ENCODE results near the gene FOXO1.

Gene FOXO1

DNA sequence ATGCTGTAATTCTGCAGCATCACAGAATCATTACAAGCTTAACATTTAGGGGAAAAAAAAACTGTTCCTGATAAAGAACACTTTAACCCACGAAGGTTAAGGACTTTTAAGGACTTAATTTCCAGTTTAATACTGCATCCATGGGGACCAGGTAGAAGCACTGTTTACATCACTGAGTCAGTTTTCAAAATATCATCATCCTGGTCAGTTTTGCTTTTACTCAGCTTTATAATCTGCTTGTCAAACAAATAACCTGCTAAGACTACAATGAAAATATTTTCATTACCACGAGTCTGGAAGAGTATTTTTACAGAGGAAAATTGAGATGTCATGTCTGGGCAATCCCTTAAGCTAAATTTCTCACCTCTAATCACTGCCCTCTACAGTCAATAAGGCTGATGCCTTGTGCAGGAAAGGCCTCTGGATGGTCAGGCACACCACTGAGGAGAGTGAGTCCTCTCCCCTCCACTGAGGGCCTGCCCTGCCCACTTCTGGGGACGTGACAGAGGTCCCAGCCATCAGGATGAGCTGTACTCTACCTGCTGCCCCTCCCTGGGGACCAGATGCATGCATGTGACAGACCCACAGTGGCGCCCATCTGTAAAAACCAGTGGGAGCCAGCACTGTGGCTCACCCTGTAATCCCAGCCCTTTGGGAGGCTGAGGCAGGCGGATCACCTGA, 31.0 kb downstream of the FOXO1 start:
- DNase-seq (ENCODE audit: low spot score): no peak

DNA sequence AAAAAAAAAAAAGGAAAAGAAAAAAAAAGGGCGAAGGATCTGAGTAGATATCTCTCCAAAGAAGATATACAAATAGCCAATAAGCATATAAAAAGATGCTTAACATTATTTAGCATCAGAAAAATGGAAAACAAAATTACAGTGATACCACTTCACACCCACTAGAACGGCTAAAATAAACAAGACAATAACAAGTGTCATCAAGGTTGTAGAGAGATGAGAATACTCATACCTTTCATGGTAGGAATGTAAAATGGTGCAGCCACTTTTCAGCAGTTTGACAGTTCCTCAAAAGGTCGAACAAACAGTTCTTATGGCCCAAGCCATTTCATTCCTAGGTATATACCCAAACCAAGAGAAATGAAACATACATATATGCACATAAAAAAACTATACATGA, 33.5 kb downstream of the FOXO1 start:
- no peak for DNase-seq (ENCODE audit: low spot score)

DNA sequence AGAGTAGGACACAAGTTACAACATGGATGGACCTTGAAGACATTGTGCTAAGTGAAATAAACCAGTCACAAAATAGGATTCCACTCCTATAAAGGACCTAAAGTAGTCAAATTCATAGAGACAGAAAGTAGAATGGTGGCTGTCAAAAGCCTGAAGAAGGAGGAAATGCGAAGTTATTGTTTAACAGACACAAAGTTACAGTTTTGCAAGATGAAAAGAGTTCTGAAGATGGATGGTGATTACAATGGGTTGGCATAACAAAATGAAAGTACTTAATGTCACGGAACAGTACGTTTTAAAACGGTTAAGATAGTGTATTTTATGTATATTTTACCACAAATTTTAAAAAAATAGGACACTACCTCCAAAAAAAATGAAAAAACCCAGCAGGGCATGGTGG, 34.8 kb downstream of the FOXO1 start:
- no peak for DNase-seq (ENCODE audit: low spot score)

DNA sequence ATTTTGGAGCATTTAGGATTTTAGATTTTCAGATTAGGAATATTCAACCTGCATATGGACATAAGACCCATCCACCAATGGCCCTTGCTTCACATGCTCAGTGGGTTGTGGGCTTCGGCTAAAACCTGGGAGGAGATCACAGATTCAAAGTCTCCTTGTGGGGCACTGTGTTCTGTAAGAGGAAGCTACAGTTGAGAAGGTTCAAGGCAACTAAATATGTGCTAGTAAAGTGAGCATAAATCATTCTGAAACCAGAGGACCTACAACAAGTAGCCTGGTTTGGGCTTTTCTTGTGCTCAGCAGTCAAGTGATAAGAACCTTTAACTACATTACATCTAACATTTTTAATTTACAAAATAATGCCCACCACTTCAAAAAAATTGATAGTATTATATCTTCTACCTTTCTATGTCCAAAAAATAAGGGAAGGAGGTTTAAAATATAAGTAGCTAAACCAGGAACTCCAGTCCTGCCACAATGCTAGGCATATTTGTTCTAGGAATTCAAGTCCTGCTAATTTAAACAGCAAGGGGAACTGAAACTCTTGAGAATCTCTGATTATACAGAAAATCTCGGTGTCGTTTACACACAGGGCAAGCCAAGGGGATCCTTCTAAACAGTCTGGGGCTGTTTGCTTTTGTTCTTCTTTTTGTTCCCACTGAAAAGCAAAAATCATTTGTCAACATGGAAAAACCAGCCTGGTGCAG, 36.6 kb downstream of the FOXO1 start:
- peak; percentile 28 for DNase-seq (ENCODE audit: low spot score)

DNA sequence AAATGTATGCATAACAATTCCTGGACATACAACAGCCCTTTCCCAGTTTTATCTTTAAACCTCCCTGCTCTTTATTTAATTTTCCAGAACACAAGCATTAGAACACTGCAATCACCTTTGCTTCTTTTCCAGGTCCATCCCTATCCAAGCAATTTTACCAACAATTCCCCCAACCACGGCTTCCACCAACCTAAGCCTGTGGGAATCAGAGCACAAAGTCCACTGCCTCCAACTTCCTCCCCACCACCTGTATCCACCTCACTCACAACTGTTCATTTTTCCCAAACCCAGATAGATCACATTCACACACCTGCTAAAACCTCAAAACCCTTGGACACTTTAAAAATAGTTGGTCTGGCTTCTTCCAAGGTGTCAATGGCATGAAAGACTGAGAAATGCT, 39.5 kb downstream of the FOXO1 start:
- DNase-seq (ENCODE audit: low spot score): no peak

DNA sequence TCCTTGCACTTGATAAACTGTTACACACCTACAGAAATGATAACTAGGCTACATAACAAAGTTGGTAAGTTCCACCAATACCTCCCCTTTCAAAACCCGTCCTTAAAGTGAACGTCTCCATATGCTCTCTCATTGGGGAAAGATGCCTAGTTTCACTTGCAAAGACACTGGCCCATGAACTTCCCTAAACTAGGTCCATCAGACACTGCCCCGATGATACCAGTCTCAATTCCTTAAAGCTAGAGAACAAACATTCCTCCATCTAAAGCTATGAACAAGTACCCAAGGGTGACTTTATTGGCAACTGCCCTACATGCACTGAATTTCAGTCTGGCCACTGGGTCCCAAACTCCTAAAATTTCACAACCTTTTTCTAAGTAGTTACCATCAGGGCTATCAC, 39.9 kb downstream of the FOXO1 start:
- peak; percentile 65 for DNase-seq (ENCODE audit: low spot score)

DNA sequence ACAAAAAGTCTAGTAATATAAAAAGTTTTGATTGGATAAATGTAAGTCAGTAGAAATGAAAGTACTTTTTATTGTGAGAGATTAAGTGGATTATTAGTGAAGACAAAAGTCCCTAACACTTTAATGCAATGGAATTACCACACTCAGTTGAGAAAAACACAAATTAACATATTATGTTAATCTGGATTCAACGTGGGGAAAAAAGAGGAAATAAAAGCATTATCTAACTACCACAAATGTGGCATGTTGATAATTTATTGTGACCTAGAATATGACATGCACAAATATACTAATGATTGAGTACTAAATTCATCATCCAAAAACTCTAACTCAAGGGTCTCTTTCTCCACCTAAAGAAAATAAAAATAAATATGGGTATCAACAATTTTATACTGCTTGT, 41.5 kb downstream of the FOXO1 start:
- DNase-seq (ENCODE audit: low spot score): no peak

DNA sequence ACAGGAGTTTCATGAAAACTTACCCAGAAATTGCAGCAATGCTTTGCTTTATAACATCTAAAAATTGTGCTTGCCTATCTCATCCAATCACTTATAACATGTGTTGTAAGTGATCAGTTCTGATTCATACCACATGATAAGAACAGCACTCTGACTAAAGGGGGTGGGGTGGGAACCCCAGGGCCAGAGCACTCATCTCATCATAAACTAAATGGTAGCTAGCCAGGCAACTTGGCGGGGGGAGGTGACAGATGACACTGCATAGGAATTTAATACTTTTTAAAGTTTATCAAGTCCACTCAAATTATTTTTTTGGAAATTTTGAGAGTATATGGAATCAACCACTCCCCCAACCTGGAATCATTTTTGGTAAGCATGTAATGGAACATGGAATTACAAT, 42.1 kb downstream of the FOXO1 start:
- no peak for DNase-seq (ENCODE audit: low spot score)

DNA sequence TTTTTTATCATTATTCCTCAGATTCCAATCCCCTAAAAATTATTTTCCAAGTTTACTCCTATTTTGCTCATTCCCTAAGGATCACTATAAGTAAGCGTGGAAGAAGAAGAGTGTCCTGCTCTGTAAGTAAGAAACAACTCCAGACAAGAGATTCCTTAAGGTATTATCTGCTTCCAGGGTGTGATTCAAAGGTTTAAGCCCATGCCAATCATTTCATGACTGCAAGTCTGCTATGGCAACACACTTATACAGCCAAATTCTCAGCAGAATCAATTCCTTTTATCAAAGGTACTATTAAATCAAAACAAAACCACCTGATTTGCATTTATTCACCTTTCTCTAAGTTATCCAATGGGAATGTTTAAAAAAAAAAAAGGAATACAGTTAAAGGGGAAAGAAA, 43.7 kb downstream of the FOXO1 start:
- DNase-seq (ENCODE audit: low spot score): no peak

DNA sequence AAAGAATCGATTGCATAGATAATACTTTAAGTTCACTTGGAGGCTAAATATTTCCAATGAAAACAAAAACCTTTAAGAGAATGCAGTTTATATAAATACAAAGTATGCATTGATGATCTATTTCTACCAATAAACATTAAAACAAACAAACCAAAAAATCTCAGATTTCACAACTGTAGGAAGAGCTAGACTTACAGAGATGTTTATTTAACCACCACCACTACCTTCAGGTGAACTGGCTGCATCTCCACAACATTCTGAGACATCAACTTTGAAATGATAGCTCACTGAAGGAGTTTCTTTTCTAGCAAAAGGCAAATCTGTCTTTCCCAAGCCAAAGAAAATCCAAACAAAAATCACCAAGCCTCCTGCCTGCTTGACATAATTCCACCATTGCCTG, 44.2 kb downstream of the FOXO1 start:
- no peak for DNase-seq (ENCODE audit: low spot score)

DNA sequence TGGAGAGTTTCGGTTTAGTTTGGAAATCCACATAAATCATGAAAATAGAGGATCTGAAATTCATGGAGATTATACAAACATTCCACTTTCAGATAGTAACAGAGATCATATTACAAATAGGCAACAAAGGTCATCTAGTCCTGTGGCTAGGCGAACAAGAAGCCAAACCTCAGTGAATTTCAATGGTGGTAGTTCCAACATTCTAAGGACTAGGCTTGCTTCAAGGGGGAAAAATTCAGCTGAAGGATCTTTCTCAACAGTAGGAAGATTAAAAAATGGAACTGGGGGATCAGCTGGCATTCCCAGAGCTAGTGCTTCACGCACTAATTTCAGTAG, 47.0 kb downstream of the FOXO1 start:
- no peak for DNase-seq (ENCODE audit: low spot score)

DNA sequence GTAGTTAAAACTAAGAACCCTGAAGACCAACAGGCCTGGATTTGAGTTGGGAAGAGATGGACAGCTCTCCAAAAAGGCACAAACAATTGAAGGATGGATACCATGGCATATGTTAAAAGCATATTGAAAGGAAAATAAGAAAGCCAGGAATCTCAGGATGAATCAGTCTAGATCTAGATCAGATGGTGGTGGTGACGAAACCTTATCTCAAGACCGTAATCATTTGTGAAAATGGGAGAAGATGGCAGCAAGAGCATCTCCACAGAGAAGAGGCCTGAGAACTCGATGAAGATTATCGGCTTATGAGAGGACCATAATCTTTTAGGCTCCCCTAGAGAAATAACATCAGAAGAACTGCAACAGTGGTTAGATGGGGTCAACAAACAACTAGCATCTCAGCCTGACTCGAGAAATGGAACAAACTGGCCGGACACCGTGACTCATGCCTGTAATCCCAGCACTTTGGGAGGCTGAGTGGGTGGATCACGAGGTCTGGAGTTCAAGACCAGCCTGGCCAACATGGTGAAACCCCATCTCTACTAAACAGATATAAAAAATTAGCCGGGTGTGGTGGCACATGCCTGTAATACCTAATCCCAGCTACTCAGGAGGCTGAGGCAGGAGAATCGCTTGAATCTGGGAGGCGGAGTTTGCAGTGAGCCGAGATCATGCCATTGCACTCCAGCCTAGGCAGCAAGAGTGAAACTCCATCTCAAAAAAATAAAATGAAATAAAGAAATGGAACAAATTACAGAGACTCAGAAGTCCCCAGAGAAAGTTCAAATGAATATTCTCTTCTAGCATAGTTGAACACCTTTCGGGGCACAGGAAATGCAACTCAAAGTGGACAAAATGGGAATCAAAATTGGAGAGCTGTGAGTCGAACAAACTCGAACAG, 47.6 kb downstream of the FOXO1 start:
- DNase-seq (ENCODE audit: low spot score): no peak

DNA sequence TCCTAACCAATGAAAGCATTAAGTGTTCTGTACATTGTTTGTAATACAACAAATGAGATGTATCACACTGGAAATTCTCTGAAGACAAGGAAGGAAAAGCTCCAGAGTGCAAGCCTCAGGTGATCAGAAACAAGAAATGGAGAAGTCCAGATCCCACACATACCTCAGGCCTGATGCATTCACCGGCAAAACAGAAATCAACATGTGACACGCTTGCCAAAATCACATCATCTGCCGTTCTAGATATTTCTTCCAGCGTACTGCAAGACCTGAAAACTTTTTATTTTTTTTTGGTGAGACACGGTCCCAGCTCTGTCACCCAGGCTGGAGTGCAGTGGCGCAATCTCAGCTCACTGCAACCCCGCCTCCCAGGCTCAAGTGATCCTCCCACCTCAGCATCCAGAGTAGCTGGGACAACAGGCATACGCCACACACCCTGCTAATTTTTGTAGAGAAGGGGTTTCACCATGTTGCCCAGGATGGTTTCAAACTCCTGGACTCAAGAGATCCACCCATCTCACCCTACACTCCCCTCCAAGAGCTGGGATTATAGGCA, 48.6 kb downstream of the FOXO1 start:
- no peak for DNase-seq (ENCODE audit: low spot score)

DNA sequence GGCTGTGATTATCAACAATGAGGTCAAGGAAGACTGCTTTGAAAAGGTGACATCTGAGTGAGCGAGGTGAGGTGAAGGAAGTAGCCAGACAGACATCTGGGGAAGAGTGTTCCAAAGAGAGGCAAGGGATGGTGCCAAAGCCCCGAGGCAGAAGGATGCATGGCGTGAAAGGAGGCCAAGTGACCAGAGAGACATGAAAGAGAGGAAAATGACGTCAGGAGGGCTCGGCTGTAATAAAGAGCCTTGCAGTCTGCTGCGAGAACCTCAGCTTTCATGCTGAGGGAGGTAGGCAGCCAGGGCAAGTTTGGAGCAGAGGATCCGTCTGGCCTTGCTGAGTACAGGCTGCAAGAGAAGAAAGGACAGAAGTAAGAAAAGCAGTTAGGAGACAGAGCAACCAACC, 50.8 kb downstream of the FOXO1 start:
- DNase-seq (ENCODE audit: low spot score): no peak

DNA sequence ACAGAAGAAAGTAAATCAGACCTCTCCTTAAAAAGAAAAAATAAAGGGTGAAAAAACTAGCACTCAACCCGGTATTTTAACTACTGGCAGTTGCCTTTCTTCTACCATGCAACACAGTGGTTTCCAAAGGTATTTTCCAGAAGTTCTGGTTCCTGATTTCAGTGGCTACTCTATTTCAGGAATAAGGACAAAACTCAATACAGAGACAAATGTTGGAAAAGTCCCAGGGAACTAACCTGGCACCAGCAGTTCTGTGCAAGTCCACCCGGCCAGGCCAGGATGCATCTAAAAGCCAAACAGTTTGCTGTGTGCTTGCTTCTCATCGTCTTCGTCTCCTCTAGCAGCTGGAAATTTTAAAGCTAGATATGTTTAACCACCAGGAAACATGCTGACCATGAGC, 52.5 kb downstream of the FOXO1 start:
- no peak for DNase-seq (ENCODE audit: low spot score)

DNA sequence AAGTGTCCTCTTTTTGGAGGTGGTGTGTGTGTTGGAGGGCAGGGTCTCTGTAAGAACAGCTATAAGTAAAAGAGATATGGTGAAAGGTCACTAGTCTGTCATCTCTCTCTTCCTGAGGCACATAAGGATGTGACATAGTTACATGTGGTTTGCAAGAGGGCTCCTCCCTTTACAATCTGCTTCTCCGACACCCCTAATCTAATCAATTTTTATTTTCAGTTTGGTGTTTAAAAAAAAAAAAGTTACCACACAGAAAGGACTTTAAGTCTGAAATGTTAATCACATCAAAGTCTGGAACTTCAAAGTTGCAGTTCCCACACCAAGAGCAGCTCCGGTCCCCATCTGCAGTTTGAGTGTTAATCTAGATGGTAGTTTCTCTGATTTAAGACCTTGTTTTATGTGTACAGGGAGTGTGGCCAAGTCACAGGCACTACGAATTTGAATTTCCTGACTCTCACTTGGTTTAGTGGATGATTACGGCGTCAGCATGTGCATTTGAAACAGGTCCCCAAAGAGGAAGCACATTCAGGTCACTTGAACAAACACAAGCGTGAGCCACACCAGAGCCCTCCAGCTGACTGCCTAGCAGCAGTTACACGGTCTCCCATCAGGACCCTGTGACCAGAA, 53.1 kb downstream of the FOXO1 start:
- DNase-seq (ENCODE audit: low spot score): peak; percentile 43

DNA sequence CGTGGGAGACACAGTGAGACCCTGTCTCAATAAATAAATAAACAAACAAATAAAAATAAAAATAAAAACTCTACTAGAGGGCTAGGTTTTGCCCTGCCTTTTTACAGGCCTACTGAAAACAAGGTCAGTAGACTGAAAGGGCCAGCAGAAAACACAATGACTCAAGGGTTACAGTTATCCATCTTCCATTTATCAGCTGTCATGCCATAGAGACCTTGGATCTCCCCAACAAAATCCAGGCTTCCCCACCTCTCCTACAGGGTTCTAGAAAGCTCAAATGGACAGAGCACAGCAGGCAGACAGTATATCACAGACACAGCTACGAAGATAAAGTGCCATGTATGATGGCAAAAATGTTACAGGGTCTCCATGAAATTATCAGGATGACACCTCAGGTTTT, 54.4 kb downstream of the FOXO1 start:
- no peak for DNase-seq (ENCODE audit: low spot score)

DNA sequence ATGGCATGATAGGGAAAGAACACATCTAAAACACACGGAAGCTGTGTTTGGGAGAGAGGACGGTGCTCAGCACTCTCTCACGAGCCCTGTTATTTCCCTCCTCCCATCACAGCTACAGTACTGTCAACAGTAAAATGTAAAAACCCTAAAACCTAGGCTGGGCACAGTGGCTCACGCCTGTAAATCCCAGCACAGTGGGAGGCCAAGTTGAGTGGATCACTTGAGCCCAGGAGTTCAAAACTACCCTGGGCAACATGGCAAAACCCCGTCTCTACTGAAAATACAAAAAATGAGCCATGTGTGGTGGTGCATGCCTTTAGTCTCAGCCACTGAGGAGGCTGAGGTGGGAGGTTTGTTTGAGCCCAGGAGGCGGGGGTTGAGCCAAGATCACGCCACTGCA, 54.8 kb downstream of the FOXO1 start:
- DNase-seq (ENCODE audit: low spot score): no peak

DNA sequence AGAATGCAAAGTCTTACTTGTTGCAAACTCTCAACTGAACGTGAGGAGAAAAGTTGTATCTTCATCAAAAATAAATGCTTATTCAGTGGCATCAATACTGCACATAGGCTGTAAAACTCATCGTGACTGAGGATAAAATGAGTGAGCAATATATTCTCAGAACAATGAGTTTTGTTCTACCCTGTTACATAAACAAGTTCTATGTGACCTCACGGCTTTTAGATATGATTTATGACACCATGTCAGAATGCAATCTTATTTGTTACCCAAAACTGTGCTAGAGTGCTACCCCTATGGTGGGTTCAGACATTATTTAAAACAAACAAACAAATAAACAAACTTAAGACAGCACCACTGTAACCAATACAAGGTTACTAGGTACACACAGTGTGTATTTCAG, 55.4 kb downstream of the FOXO1 start:
- DNase-seq (ENCODE audit: low spot score): no peak

DNA sequence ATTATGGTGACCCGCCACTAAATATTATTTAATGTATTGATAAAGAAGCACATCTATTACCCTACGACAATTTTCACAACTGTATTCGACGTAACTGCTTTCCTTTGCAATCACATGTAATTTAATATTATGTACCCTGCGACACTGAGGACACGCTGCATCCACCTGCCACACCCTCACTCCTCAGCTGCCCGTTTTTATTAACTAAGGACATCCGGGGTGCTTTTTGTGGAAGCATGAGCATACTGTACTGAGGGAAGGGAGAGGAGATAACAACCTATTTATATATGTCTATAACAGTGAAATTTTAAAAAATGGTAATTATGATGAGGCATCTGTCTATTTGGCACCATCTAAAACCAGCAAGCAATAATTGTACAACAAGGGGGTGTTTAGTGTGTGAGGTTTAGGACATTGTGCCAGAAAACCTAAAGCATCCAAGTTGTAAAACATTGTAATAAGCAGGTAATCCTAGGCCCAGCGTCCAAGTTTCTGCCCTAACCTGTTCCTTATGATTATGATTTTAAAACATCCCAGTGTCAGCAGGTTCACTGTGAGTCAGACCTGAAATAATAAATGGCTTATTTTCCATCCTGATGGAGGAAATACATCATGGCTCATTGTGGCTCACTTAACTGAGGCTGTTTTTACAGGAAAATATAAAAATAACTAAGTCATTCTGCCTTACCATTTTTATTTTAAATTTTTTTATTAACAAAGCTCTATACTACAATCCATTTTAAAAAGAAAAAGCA, 56.3 kb downstream of the FOXO1 start:
- no peak for DNase-seq (ENCODE audit: low spot score)

DNA sequence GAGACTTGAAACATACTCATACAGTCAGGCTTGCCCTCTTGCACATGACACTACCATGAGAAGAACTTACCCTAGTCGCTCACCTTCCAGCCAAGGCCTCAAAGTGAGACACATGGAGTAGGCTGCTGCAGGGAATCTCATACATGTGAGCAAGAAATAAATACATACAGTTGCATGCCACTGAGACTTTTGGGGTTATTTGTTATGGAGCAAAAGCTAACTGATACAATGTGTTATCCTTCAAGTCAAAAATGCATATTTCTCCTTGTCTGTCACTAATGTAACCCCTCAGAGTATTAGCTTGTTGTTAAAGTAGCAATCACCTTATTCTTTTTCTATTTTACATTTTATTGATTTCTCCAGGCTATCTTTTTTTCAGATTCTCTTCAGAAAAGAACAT, 58.1 kb downstream of the FOXO1 start:
- no peak for DNase-seq (ENCODE audit: low spot score)

DNA sequence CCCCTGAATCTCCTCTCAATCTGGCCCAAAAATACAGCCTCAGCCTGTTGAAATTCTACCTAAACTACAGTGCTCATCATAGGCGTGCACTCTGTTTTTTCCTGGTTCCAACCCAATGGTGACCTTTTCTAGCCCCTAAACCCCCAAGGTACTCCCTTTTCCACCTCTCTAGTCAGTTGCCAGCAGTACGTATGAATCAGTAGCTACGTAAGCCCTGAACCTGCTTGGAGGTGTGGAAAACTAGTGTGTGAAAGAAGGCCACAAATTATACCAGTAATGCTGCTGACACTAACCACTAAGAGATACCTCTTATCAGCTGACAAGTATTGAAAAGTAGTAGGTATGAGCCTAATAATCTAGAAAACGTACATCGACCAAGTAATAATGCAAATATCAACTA, 60.9 kb downstream of the FOXO1 start:
- DNase-seq (ENCODE audit: low spot score): no peak

Data from Ammon's horn (tissue), 1 donor.